K562 (cell line): ENCODE results near the gene TRIM14. TPM values are rescaled to one million over a fixed set of nuclear protein-coding genes. Genes with fewer than 3 reads are reported as not detected.

ENCODE experiments used
- ARID1B ChIP-seq: fragments of 450-650 bp; IDR thresholded peaks from 2 replicates; pipeline ENCODE4 v1.6.1; 2016; ENCODE audit warnings: antibody characterized with exemption, mild to moderate bottlenecking, inconsistent platforms
- ATF7 ChIP-seq: fragments of 450-650 bp; IDR thresholded peaks from 2 replicates; pipeline ENCODE4 v1.7.1; 2014; ENCODE audit warnings: mild to moderate bottlenecking, moderate library complexity
- CBFA2T2 ChIP-seq: fragments of 450-650 bp; conservative IDR thresholded peaks from 2 replicates; pipeline ENCODE4 v1.6.1; 2017; ENCODE audit warnings: mild to moderate bottlenecking
- CTBP1 ChIP-seq: fragments of 450-650 bp; IDR thresholded peaks from 2 replicates; pipeline ENCODE4 v1.6.1; 2016; ENCODE audit warnings: borderline replicate concordance
- HDAC1 ChIP-seq, 2 experiments: fragments of 450-650 bp; IDR thresholded peaks; 2 replicates each; pipeline ENCODE4 v1.6.1; 2016 to 2017; ENCODE audit warnings: inconsistent platforms in 1 of 2, mild to moderate bottlenecking in 1 of 2, moderate library complexity in 1 of 2
- KAT8 ChIP-seq: fragments of 450-650 bp; IDR thresholded peaks from 2 replicates; pipeline ENCODE4 v1.6.1; 2016; ENCODE audit warnings: low read depth, mild to moderate bottlenecking
- KDM5B ChIP-seq: fragments of 200-600 bp; sonication (generic); IDR thresholded peaks from 2 replicates; pipeline ENCODE4 v1.6.1; 2012; ENCODE audit warnings: low read depth, mild to moderate bottlenecking, moderate library complexity, low read length, control low read depth, inconsistent platforms; ENCODE audit not compliant: insufficient replicate concordance
- POLR3A ChIP-seq: IDR thresholded peaks from 2 replicates; pipeline ENCODE4 v1.6.1; 2011; ENCODE audit warnings: borderline replicate concordance, mild to moderate bottlenecking, moderate library complexity; ENCODE audit not compliant: insufficient read length, insufficient read depth; ENCODE audit errors: extremely low read depth
- PTRF ChIP-seq: fragments of 450-650 bp; IDR thresholded peaks from 2 replicates; pipeline ENCODE4 v1.6.1; 2016; ENCODE audit warnings: mild to moderate bottlenecking, missing genetic modification characterization, missing compliant biosample characterization
- RBFOX2 ChIP-seq: fragments of 200-400 bp; formaldehyde crosslinking; IDR thresholded peaks from 2 replicates; pipeline ENCODE4 v1.6.1; 2017; ENCODE audit warnings: low read depth, mild to moderate bottlenecking, low read length, moderate library complexity
- SMAD1 ChIP-seq: fragments of 150-350 bp; IDR thresholded peaks from 2 replicates; pipeline ENCODE4 v1.6.1; 2014; ENCODE audit warnings: low read length, low read depth; ENCODE audit not compliant: partially characterized antibody
- ZFP36 ChIP-seq: fragments of 150-350 bp; IDR thresholded peaks from 2 replicates; pipeline ENCODE4 v1.6.1; 2018; ENCODE audit warnings: low read length, low read depth; ENCODE audit not compliant: partially characterized antibody
- ZNF431 ChIP-seq: sonication (generic); formaldehyde crosslinking; IDR thresholded peaks from 2 replicates; pipeline ENCODE4 v1.8.0; 2022; ENCODE audit warnings: mild to moderate bottlenecking, missing genetic modification reagents
- polyA plus RNA-seq, 8 experiments: library from polyadenylated mRNA; depleted of rRNA in 4 of 8; stranded (reverse) in 5 of 8; unstranded in 3 of 8; fragments of >200 nt; fragmentation: Nextera tagmentation in 2 of 8; fragmentation: Illumina TruSeq in 1 of 8; extraction: Ambion mirVana in 2 of 8; extraction: Trizol in 1 of 8; gene quantifications; 2 replicates each; pipeline versions ENCODE4 v1.2.1 to v1.2.3, GENCODE V29; 2011 to 2014; ENCODE audit warnings: inconsistent platforms in 1 of 8, missing spikeins in 1 of 8
- total RNA-seq, 7 experiments: library from RNA; depleted of rRNA in 6 of 7; stranded (reverse); fragments of >200 nt in 6 of 7; fragmentation: Illumina TruSeq in 2 of 7; extraction: Trizol in 2 of 7; gene quantifications; 2 replicates each; pipeline versions ENCODE4 v1.2.1 to v1.2.3, GENCODE V29; 2011 to 2021; ENCODE audit warnings: low replicate concordance in 1 of 7
- TF ChIP-seq, protein P1 (sequence below): fragments of 250-450 bp; sonication (Bioruptor Pico); IDR thresholded peaks from 2 replicates; pipeline ENCODE4 v1.4.0; 2020; ENCODE audit warnings: mild to moderate bottlenecking
- TF ChIP-seq, protein P2 (sequence below), 2 experiments: fragments of 450-650 bp; conservative IDR thresholded peaks; 2 replicates each; pipeline ENCODE4 v1.6.1; 2017; ENCODE audit warnings: mild to moderate bottlenecking in 2 of 2, moderate library complexity in 2 of 2
- TF ChIP-seq, protein P3 (sequence below): fragments of 450-650 bp; IDR thresholded peaks from 2 replicates; pipeline ENCODE4 v1.6.1; 2018; ENCODE audit not compliant: partially characterized antibody
- TF ChIP-seq, protein P4 (sequence below): fragments of 450-650 bp; IDR thresholded peaks from 2 replicates; pipeline ENCODE4 v1.7.1; 2018; ENCODE audit warnings: mild to moderate bottlenecking, low read depth; ENCODE audit not compliant: partially characterized antibody

The TRIM14 gene
- total and polyA plus RNA-seq, 9 of the 15 experiments (the other 6 are each of a cell fraction or from before 2014, with no cell fraction given), result 7.6 to 41.0 (median 17.9) TPM

DNA sequence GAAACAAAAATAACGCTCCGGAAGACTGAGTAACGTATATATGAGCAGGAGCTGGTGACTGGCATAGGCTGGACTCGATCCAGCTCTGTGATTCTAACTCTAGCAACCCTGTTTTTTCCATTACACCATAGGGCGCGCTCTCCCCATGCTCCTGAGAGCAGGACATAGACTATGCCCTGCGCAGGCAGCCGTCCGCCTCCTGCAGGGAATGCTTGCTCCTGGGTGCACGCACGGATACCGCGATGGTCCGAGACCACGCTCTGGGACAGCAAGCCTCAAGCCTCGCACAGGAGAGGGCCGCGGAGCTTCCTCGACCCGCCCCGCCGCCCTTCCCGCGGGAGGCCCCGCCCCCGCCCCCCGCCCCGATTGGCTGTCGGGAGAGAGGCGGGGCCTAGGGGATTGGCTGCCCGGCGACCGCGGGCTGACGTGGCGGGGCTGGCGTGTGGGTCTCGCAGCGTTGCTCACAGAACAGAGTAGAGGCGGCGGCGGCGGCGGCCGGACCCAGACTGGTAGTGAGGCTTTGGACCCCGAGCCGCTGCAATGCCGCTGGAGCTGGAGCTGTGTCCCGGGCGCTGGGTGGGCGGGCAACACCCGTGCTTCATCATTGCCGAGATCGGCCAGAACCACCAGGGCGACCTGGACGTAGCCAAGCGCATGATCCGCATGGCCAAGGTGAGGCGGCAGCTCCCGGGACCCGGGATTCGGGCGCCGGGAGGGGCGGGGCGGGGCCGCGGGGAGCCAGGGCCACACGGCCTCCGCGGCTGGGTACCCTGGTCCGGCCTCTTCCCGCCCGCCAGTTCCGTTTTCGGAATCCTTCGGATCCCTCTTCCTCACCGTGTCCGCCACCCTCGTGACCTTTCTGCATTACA, 62.5 kb downstream of the TRIM14 start, which contains the start of gene NANS (continued):
- TF ChIP-seq, protein P1, sequence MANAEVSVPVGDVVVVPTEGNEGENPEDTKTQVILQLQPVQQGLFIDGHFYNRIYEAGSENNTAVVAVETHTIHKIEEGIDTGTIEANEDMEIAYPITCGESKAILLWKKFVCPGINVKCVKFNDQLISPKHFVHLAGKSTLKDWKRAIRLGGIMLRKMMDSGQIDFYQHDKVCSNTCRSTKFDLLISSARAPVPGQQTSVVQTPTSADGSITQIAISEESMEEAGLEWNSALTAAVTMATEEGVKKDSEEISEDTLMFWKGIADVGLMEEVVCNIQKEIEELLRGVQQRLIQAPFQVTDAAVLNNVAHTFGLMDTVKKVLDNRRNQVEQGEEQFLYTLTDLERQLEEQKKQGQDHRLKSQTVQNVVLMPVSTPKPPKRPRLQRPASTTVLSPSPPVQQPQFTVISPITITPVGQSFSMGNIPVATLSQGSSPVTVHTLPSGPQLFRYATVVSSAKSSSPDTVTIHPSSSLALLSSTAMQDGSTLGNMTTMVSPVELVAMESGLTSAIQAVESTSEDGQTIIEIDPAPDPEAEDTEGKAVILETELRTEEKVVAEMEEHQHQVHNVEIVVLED, result no peak
- TF ChIP-seq PTRF (tag) (no peak), KDM5B (peak; percentile 96), ZFP36 (peak; percentile 15), POLR3A (peak; percentile 50), CBFA2T2 (no peak), SMAD1 (peak; percentile 24), KAT8 (no peak), HDAC1 (IDR thresholded peaks at IDR 0.05) (peak in 1 of 2 experiments; percentile 28; a peak in 2 of 4 replicates), RBFOX2 (peak; percentile 96), ATF7 (peak; percentile 49; the same call in 1 of the 2 replicates), ZNF431 (CRISPR knock-in tag) (no peak), ARID1B (no peak), CTBP1 (no peak; the same call in 1 of the 2 replicates)
- TF ChIP-seq, protein P2, sequence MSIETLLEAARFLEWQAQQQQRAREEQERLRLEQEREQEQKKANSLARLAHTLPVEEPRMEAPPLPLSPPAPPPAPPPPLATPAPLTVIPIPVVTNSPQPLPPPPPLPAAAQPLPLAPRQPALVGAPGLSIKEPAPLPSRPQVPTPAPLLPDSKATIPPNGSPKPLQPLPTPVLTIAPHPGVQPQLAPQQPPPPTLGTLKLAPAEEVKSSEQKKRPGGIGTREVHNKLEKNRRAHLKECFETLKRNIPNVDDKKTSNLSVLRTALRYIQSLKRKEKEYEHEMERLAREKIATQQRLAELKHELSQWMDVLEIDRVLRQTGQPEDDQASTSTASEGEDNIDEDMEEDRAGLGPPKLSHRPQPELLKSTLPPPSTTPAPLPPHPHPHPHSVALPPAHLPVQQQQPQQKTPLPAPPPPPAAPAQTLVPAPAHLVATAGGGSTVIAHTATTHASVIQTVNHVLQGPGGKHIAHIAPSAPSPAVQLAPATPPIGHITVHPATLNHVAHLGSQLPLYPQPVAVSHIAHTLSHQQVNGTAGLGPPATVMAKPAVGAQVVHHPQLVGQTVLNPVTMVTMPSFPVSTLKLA (conservative IDR thresholded peaks at IDR 0.05), result peak; percentile 56 to 84; a peak in 3 of 4 replicates
- TF ChIP-seq, protein P3, sequence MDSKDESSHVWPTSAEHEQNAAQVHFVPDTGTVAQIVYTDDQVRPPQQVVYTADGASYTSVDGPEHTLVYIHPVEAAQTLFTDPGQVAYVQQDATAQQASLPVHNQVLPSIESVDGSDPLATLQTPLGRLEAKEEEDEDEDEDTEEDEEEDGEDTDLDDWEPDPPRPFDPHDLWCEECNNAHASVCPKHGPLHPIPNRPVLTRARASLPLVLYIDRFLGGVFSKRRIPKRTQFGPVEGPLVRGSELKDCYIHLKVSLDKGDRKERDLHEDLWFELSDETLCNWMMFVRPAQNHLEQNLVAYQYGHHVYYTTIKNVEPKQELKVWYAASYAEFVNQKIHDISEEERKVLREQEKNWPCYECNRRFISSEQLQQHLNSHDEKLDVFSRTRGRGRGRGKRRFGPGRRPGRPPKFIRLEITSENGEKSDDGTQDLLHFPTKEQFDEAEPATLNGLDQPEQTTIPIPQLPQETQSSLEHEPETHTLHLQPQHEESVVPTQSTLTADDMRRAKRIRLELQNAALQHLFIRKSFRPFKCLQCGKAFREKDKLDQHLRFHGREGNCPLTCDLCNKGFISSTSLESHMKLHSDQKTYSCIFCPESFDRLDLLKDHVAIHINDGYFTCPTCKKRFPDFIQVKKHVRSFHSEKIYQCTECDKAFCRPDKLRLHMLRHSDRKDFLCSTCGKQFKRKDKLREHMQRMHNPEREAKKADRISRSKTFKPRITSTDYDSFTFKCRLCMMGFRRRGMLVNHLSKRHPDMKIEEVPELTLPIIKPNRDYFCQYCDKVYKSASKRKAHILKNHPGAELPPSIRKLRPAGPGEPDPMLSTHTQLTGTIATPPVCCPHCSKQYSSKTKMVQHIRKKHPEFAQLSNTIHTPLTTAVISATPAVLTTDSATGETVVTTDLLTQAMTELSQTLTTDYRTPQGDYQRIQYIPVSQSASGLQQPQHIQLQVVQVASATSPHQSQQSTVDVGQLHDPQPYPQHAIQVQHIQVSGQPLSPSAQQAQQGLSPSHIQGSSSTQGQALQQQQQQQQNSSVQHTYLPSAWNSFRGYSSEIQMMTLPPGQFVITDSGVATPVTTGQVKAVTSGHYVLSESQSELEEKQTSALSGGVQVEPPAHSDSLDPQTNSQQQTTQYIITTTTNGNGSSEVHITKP, result no peak
- TF ChIP-seq, protein P4, sequence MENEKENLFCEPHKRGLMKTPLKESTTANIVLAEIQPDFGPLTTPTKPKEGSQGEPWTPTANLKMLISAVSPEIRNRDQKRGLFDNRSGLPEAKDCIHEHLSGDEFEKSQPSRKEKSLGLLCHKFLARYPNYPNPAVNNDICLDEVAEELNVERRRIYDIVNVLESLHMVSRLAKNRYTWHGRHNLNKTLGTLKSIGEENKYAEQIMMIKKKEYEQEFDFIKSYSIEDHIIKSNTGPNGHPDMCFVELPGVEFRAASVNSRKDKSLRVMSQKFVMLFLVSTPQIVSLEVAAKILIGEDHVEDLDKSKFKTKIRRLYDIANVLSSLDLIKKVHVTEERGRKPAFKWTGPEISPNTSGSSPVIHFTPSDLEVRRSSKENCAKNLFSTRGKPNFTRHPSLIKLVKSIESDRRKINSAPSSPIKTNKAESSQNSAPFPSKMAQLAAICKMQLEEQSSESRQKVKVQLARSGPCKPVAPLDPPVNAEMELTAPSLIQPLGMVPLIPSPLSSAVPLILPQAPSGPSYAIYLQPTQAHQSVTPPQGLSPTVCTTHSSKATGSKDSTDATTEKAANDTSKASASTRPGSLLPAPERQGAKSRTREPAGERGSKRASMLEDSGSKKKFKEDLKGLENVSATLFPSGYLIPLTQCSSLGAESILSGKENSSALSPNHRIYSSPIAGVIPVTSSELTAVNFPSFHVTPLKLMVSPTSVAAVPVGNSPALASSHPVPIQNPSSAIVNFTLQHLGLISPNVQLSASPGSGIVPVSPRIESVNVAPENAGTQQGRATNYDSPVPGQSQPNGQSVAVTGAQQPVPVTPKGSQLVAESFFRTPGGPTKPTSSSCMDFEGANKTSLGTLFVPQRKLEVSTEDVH, result no peak
